Cardiac muscle cell (in vitro differentiated cells and primary cell): ENCODE measurements around the gene SGMS1. TPM values are rescaled to one million over a fixed set of nuclear protein-coding genes. Genes with fewer than 3 reads are reported as not detected.
A peak's percentile ranks its signal among the peaks of the same experiment; 100 is the strongest.

Experiments used
- DNase-seq, 2 donors: peaks; one replicate each; pipeline versions ENCODE4 v3.0.0 to v3.0.0-alpha.2; 2010 to 2017; ENCODE audit warnings: low read depth in 1 of 2, low spot score in 1 of 2
- H3K27ac ChIP-seq: fragments of 200-600 bp; sonication (generic); 2 replicates; pipeline ENCODE4 v1.5.1; 2016
- H3K27me3 ChIP-seq: fragments of 200-600 bp; sonication (generic); 2 replicates; pipeline ENCODE4 v1.6.0; 2016; ENCODE audit warnings: control low read depth
- H3K36me3 ChIP-seq: fragments of 200-600 bp; sonication (generic); 2 replicates; pipeline ENCODE4 v1.5.1; 2016; ENCODE audit warnings: control low read depth
- H3K4me1 ChIP-seq: fragments of 200-600 bp; sonication (generic); 2 replicates; pipeline ENCODE4 v1.8.1; 2017; ENCODE audit warnings: low read depth, mild to moderate bottlenecking, mixed run types
- H3K4me3 ChIP-seq: fragments of 200-600 bp; sonication (generic); 2 replicates; pipeline ENCODE4 v1.5.1; 2016; ENCODE audit warnings: mild to moderate bottlenecking
- H3K9me3 ChIP-seq: fragments of 200-600 bp; sonication (generic); 2 replicates; pipeline ENCODE4 v1.5.1; 2017; ENCODE audit warnings: low read depth, mild to moderate bottlenecking, control low read depth
- polyA plus RNA-seq: library from polyadenylated mRNA; unstranded; fragments of >200 nt; fragmentation: Nextera tagmentation; extraction: Ambion mirVana; gene quantifications from 2 replicates; pipeline ENCODE4 v1.2.1, GENCODE V29; 2016
- total RNA-seq: library from RNA; depleted of rRNA; stranded (reverse); fragments of >200 nt; gene quantifications from 2 replicates; pipeline ENCODE4 v1.2.3, GENCODE V29; 2016
- TF ChIP-seq, protein P1 (sequence below): IDR thresholded peaks from 2 replicates; pipeline ENCODE4 v1.5.1; 2012; ENCODE audit warnings: low read depth, mild to moderate bottlenecking, low read length

The SGMS1 gene
- total and polyA plus RNA-seq, 2 experiments from 2014 or later = 12.1 to 41.6 TPM

- Histone ChIP-seq H3K9me3 (no peaks in the 10 kb centered on the region), H3K4me3 (no peak overlapping the region), H3K4me1 (peaks cover 16% of the 10 kb centered on the region), H3K27me3 (no peaks in the 10 kb centered on the region), H3K27ac (no peak overlapping the region), H3K36me3 (no peaks in the 10 kb centered on the region)
- TF ChIP-seq, protein P1, sequence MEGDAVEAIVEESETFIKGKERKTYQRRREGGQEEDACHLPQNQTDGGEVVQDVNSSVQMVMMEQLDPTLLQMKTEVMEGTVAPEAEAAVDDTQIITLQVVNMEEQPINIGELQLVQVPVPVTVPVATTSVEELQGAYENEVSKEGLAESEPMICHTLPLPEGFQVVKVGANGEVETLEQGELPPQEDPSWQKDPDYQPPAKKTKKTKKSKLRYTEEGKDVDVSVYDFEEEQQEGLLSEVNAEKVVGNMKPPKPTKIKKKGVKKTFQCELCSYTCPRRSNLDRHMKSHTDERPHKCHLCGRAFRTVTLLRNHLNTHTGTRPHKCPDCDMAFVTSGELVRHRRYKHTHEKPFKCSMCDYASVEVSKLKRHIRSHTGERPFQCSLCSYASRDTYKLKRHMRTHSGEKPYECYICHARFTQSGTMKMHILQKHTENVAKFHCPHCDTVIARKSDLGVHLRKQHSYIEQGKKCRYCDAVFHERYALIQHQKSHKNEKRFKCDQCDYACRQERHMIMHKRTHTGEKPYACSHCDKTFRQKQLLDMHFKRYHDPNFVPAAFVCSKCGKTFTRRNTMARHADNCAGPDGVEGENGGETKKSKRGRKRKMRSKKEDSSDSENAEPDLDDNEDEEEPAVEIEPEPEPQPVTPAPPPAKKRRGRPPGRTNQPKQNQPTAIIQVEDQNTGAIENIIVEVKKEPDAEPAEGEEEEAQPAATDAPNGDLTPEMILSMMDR = no peak
- no peak for DNase-seq
These were observed 5.1 kb downstream of the SGMS1 start for GRCh38 chr10:50618624-50619023.

DNA sequence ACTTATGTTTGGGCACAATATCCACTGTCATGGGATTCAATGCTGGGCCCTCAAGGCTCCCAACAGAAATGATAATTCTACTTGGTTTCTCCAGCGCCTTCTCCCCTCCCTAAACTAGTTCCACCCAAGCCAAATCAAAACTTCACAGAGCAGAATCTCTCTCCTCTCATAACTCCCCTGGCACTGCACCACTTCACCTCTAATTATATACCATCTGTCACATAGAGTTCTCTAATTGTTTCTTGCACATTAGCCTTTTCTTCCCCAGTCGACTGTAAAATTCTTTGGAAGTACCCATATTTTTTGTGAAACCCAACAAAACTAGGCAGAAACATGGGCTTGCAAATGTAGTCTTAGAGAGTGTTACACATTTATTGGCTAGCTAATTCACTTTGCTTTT is 8.1 kb downstream of the SGMS1 start:
- no peaks in the 10 kb centered on the region for H3K36me3 ChIP-seq
- no peak overlapping the region for H3K27ac ChIP-seq
- no peaks in the 10 kb centered on the region for H3K9me3 ChIP-seq
- TF ChIP-seq, protein P1 = no peak
- no peak for DNase-seq
- no peak overlapping the region for H3K4me3 ChIP-seq
- H3K4me1 ChIP-seq = peaks cover 24% of the 10 kb centered on the region
- no peaks in the 10 kb centered on the region for H3K27me3 ChIP-seq

DNA sequence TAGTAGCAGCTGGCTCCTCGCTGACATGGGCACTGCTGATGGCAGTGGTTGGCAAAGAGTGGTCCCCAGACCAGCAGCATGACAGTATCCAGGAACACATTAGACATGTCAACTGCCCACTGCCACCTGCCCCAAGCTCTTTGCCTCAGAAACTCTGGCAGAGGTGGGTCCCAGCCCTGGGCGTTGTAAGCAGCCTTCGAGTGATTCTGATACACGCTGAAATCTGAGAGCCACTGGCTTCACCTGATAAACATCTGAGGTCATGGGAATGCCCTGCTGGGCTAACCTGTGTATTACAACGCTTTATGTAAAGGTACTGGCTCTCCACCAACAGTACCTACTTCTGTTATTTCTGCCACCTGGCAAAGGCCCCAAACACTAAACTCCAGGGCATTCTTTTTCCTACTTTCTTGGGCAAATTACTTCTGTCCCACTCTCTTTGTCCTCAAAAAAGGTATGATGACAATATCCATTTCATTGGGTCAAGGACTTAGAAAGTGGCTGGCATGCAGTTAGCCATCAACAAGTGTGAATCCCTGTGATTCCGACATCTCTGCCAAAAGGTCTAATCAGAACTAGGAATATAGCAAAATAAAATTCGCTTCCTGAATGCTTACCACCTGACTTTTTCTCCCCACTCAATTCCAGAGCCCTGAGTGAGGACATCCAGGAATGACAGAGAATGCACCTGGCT is 9.2 kb downstream of the SGMS1 start:
- Histone ChIP-seq H3K27ac (no peak overlapping the region), H3K4me3 (no peak overlapping the region), H3K27me3 (no peaks in the 10 kb centered on the region), H3K4me1 (peaks cover 34% of the 10 kb centered on the region), H3K36me3 (no peaks in the 10 kb centered on the region), H3K9me3 (no peaks in the 10 kb centered on the region)
- peak in 1 of 2 donors; percentile 52 for DNase-seq
- TF ChIP-seq, protein P1 = no peak

GRCh38 chr10:50613726-50614443 is 9.9 kb downstream of the SGMS1 start:
- H3K4me1 ChIP-seq = peaks cover 34% of the 10 kb centered on the region

GRCh38 chr10:50613150-50613549 is 10.6 kb downstream of the SGMS1 start:
- TF ChIP-seq, protein P1 = no peak
- H3K36me3 ChIP-seq = no peaks in the 10 kb centered on the region
- H3K27me3 ChIP-seq = no peaks in the 10 kb centered on the region
- no peak overlapping the region for H3K27ac ChIP-seq
- peaks cover 34% of the 10 kb centered on the region for H3K4me1 ChIP-seq
- H3K9me3 ChIP-seq = no peaks in the 10 kb centered on the region
- DNase-seq = no peak
- H3K4me3 ChIP-seq = no peak overlapping the region

More at GRCh38 chr10:50613726-50614443, 9.9 kb downstream of the SGMS1 start:
- H3K27ac ChIP-seq = no peak overlapping the region
- no peaks in the 10 kb centered on the region for H3K9me3 ChIP-seq
- TF ChIP-seq, protein P1 = no peak
- no peak for DNase-seq
- no peak overlapping the region for H3K4me3 ChIP-seq
- no peaks in the 10 kb centered on the region for H3K27me3 ChIP-seq
- no peaks in the 10 kb centered on the region for H3K36me3 ChIP-seq
